ENCODE measurements around the gene DHRSX.
"Not testable (repeated sequence)": the region's sequence is repeated elsewhere in the genome, so short reads cannot be mapped to it uniquely, and the experiment has no call there.

DNA sequence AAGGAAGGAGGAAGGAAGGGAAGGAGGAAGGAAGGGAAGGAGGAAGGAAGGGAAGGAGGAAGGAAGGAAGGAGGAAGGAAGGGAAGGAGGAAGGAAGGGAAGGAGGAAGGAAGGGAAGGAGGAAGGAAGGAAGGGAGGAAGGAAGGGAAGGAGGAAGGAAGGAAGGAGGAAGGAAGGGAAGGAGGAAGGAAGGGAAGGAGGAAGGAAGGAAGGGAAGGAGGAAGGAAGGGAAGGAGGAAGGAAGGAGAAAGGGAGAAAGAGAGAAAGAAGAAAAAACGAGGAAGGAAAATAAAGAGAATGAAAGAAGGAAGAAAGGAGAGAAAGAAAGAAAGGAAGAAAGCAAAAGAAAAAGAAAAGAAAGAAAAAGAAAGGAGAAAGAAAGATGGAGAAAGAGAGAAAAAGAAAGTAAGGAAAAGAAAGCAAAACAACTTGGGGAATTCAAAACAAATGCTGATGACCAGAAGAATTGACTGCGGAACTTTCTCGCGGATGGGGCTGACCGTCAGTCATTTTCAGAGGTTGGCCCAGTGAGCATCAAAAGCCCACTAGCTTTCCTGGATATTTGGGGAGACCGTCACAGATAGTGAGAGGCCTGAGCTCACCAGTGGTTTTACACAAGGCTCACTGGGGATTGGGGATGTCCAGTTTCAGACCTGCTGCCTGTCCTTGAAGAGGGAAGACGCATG is 286.5 kb downstream of the DHRSX start:
- not testable (repeated sequence) for TF ChIP-seq EZH2 (IDR thresholded peaks at IDR 0.05; ENCODE audit: insufficient read depth, poor library complexity, severe bottlenecking); EZH2phosphoT487 (IDR thresholded peaks at IDR 0.05; ENCODE audit: insufficient read depth, low read depth)

All from GM23248 (cell line).